Caco-2 (cell line): ENCODE measurements around the gene CHCHD6. TPM values are rescaled to one million over a fixed set of nuclear protein-coding genes. Genes with fewer than 3 reads are reported as not detected.

ENCODE experiments used
- BruUV-seq: library from RNA; stranded (reverse); fragments of 400-500 nt; replicated peaks from 2 replicates; lab custom pipeline; 2021; lab: Mats Ljungman, UMichigan
- CTCF ChIA-PET: fragments of 300-600 bp; sonication (Branson Sonifier 250); formaldehyde crosslinking; loops from one replicate; lab custom pipeline; 2022; ENCODE audit warnings: antibody characterized with exemption; lab: Charles Lee
- POLR2A ChIA-PET: fragments of 300-600 bp; sonication (Branson Sonifier 250); formaldehyde crosslinking; loops from one replicate; lab custom pipeline; 2022; ENCODE audit warnings: antibody characterized with exemption; lab: Charles Lee
- DNase-seq, 2 experiments: peaks; one replicate each; pipeline versions ENCODE4 v3.0.0 to v3.0.0-alpha.2; 2020 to 2022
- H3K27me3 ChIP-seq: replicated peaks from 2 replicates; pipeline ENCODE4 v1.6.0; 2011; ENCODE audit warnings: low read length; ENCODE audit not compliant: control insufficient read depth, insufficient read depth
- H3K36me3 ChIP-seq: 2 replicates; pipeline ENCODE4 v1.5.1; 2011; ENCODE audit warnings: low read length; ENCODE audit not compliant: control insufficient read depth, insufficient read depth
- H3K4me1 ChIP-seq: fragments of 250-450 bp; sonication (Bioruptor Pico); 2 replicates; pipeline ENCODE4 v1.5.1; 2020; ENCODE audit warnings: mild to moderate bottlenecking
- H3K4me3 ChIP-seq: 2 replicates; pipeline ENCODE4 v1.5.1; 2011; ENCODE audit warnings: low read depth, mild to moderate bottlenecking, control low read depth, low read length
- H3K9me3 ChIP-seq: fragments of 250-450 bp; sonication (Bioruptor Pico); 2 replicates; pipeline ENCODE4 v1.5.1; 2020; ENCODE audit warnings: mild to moderate bottlenecking, moderate library complexity
- H3K27ac Mint-ChIP-seq: one replicate; pipeline ENCODE4 v1.8.0; 2022; ENCODE audit warnings: mixed read lengths; ENCODE audit not compliant: unreplicated experiment
- H3K27me3 Mint-ChIP-seq: one replicate; pipeline ENCODE4 v1.8.0; 2022; ENCODE audit warnings: mixed read lengths; ENCODE audit not compliant: insufficient read depth, unreplicated experiment
- H3K36me3 Mint-ChIP-seq: one replicate; pipeline ENCODE4 v1.8.0; 2022; ENCODE audit warnings: mild to moderate bottlenecking, mixed read lengths; ENCODE audit not compliant: insufficient read depth, unreplicated experiment
- H3K4me1 Mint-ChIP-seq: one replicate; pipeline ENCODE4 v1.8.0; 2022; ENCODE audit warnings: low read depth, mixed read lengths; ENCODE audit not compliant: unreplicated experiment
- H3K4me3 Mint-ChIP-seq: one replicate; pipeline ENCODE4 v1.8.0; 2022; ENCODE audit warnings: mild to moderate bottlenecking, moderate library complexity, mixed read lengths; ENCODE audit not compliant: unreplicated experiment
- H3K9me3 Mint-ChIP-seq: one replicate; pipeline ENCODE4 v1.8.0; 2022; ENCODE audit warnings: mixed read lengths; ENCODE audit not compliant: unreplicated experiment
- intact Hi-C: fragments of 100-400 bp; cut with micrococcal nuclease; formaldehyde crosslinking; loops from one replicate; pipeline ENCODE4 v1.10.0; 2022; ENCODE audit not compliant: unreplicated experiment
- total RNA-seq: library from RNA; stranded (reverse); gene quantifications from 2 replicates; pipeline ENCODE4 v1.2.3, GENCODE V29; 2022
- TF ChIP-seq, protein P1 (sequence below), 2 experiments: fragments of 200-600 bp in 1 of 2; IDR thresholded peaks; 1 replicate in 1 of 2; 2 replicates in 1 of 2; pipeline versions ENCODE4 v1.5.1 to v1.8.0; 2011 to 2022; ENCODE audit warnings: antibody characterized with exemption in 1 of 2, control low read depth in 1 of 2, inconsistent platforms in 1 of 2, low read depth in 1 of 2, low read length in 1 of 2, mild to moderate bottlenecking in 1 of 2, moderate library complexity in 1 of 2; ENCODE audit not compliant: insufficient read depth in 1 of 2, severe bottlenecking in 1 of 2, unreplicated experiment in 1 of 2

Gene CHCHD6
- total RNA-seq, 1 experiment from 2014 or later: 49.5 TPM

DNA sequence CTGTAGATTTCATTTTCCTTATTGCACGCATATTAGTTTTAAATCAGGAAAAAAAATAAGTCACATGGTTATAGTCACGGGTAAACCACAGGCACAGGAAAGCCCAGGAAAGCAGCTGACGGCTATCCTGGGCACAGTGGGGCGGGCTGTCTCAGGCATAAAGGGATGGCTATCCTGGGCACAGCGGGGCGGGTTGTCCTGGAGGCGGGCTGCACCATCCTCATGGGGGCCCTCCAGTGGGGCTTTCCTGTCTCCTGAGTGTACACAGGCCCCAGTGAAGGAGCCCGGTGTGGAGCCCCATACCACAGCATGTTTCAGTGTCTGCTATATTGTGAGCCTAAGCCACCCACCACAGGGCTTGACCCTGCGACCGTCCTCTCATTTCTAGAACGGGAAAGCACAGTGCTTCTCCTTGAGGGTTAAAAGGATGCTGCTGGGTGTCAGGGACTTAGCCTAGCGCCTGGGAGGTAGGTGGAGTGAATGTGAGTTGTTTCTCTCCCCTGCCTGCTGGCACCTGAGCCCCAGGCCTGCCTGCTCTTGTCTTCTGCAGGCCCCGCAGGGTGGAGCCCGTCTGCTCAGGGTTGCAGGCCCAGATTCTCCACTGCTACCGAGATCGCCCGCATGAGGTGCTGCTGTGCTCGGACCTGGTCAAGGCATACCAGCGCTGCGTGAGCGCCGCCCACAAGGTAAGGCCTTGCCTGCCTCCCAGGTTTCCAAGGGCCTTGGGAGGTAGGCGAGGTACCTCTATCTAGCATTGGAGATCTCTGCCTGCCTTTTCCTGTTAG, 253.0 kb downstream of the CHCHD6 start:
- Mint-ChIP-seq H3K4me1 (peaks cover 7% of the 10 kb centered on the region), H3K36me3 (peaks cover 5% of the 10 kb centered on the region), H3K9me3 (no peaks in the 10 kb centered on the region), H3K27ac (no peak overlapping the region), H3K27me3 (no peaks in the 10 kb centered on the region), H3K4me3 (no peak overlapping the region)
- H3K9me3 ChIP-seq: no peaks in the 10 kb centered on the region
- H3K4me1 ChIP-seq: no peaks in the 10 kb centered on the region
- no peak overlapping the region for H3K4me3 ChIP-seq
- intact Hi-C loops: no loop called here
- no peak for DNase-seq
- ChIA-PET CTCF (no interaction called here), POLR2A (no interaction called here)
- H3K36me3 ChIP-seq: no peaks in the 10 kb centered on the region; the same call in 1 of the 2 replicates
- TF ChIP-seq, protein P1, sequence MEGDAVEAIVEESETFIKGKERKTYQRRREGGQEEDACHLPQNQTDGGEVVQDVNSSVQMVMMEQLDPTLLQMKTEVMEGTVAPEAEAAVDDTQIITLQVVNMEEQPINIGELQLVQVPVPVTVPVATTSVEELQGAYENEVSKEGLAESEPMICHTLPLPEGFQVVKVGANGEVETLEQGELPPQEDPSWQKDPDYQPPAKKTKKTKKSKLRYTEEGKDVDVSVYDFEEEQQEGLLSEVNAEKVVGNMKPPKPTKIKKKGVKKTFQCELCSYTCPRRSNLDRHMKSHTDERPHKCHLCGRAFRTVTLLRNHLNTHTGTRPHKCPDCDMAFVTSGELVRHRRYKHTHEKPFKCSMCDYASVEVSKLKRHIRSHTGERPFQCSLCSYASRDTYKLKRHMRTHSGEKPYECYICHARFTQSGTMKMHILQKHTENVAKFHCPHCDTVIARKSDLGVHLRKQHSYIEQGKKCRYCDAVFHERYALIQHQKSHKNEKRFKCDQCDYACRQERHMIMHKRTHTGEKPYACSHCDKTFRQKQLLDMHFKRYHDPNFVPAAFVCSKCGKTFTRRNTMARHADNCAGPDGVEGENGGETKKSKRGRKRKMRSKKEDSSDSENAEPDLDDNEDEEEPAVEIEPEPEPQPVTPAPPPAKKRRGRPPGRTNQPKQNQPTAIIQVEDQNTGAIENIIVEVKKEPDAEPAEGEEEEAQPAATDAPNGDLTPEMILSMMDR (IDR thresholded peaks at IDR 0.05; ENCODE audit: insufficient read depth in 1 of 2, low read depth in 1 of 2, low read length in 1 of 2, severe bottlenecking in 1 of 2, unreplicated experiment in 1 of 2): no peak
- no TSS peak for BruUV-seq
- no peaks in the 10 kb centered on the region for H3K27me3 ChIP-seq

DNA sequence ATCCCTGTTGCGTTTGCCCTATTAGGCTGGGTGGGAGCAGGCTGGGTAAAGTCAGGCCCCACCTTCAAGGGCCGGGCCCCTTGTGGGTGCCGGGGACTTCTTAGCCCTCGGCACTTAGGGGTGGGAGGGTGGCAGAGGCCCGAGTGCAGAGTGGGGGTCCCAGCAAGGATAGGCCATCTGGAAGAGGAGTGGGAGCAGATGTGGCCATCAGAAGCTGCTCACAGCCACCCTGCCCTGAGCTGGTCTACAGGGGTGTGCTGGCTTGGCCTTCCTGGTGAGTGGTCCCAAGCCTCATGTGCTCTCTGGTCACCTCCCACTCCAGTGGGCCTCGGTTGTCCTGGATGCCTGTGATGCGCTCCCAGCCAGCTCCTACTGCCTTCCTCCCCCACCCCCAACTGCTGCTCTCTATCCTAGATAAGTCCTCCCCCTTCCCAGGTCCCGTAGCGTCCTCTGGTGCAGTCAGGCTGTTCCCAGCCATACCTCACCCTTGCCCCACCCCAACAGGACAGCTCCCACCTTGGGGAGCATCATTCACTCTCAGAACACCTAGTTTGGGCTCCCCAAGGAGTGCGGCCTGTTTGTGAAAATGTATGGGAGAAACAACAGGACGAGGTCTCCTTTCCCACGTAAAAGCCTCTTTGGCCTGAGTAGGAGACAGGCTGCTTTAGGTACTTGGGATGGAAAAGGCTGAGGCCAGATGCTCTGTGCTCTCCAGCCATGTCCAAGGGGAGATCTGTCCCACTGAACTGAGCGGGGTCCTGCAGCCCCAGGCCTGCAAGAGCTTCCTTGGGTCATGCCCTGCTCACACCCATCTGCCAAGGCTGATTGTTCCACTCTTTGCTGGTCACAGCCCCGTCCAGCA, 254.0 kb downstream of the CHCHD6 start:
- H3K4me3 Mint-ChIP-seq: no peak overlapping the region
- peaks cover 5% of the 10 kb centered on the region for H3K36me3 Mint-ChIP-seq
- TF ChIP-seq, protein P1 (IDR thresholded peaks at IDR 0.05; ENCODE audit: insufficient read depth in 1 of 2, low read depth in 1 of 2, low read length in 1 of 2, severe bottlenecking in 1 of 2, unreplicated experiment in 1 of 2): no peak
- ChIA-PET POLR2A (no interaction called here), CTCF (no interaction called here)
- Histone ChIP-seq H3K36me3 (no peaks in the 10 kb centered on the region; the same call in 1 of the 2 replicates), H3K9me3 (no peaks in the 10 kb centered on the region), H3K27me3 (no peaks in the 10 kb centered on the region), H3K4me1 (no peaks in the 10 kb centered on the region), H3K4me3 (no peak overlapping the region)
- DNase-seq: no peak
- intact Hi-C loops: no loop called here
- BruUV-seq: no TSS peak
- no peaks in the 10 kb centered on the region for H3K27me3 Mint-ChIP-seq
- H3K9me3 Mint-ChIP-seq: no peaks in the 10 kb centered on the region
- peaks cover 7% of the 10 kb centered on the region for H3K4me1 Mint-ChIP-seq
- H3K27ac Mint-ChIP-seq: no peak overlapping the region

DNA sequence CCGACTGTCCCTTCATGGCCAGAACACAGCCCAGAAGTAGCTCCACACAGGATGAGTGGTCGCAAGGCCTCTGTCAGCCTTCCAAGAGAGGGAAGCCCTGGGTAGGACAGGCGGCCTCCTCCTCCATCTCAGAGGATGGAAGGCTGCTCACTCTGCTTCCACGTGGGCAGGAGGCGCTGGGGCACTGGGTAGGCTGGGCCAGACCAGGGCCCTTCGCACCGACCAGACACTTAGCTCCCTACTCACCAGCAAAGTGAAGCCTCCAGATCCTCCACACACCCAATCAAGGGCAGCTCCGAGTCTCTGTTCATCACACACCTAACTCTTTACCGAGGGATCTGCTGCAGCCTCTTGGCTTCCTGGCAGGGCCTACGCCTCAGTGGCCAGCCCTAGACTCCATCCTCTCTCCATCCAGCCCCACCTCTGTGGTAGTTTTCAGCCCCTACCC, 254.6 kb downstream of the CHCHD6 start:
- H3K36me3 ChIP-seq: no peaks in the 10 kb centered on the region; the same call in 1 of the 2 replicates
- POLR2A ChIA-PET: no interaction called here
- no peaks in the 10 kb centered on the region for H3K27me3 ChIP-seq
- peaks cover 7% of the 10 kb centered on the region for H3K4me1 Mint-ChIP-seq
- DNase-seq: no peak
- H3K4me3 Mint-ChIP-seq: no peak overlapping the region
- peaks cover 5% of the 10 kb centered on the region; the same call in 1 of the 2 replicates for H3K4me1 ChIP-seq
- peak overlapping the region; percentile 53 for H3K27ac Mint-ChIP-seq
- no peaks in the 10 kb centered on the region for H3K9me3 ChIP-seq
- H3K4me3 ChIP-seq: no peak overlapping the region
- CTCF ChIA-PET: no interaction called here
- intact Hi-C loops: no loop called here
- H3K27me3 Mint-ChIP-seq: no peaks in the 10 kb centered on the region
- H3K9me3 Mint-ChIP-seq: no peaks in the 10 kb centered on the region
- peaks cover 5% of the 10 kb centered on the region for H3K36me3 Mint-ChIP-seq
- TF ChIP-seq, protein P1 (IDR thresholded peaks at IDR 0.05; ENCODE audit: insufficient read depth in 1 of 2, low read depth in 1 of 2, low read length in 1 of 2, severe bottlenecking in 1 of 2, unreplicated experiment in 1 of 2): no peak
- no TSS peak for BruUV-seq
